CD14-positive monocyte (primary cell): ENCODE measurements around the gene ETS1. TPM values are rescaled to one million over a fixed set of nuclear protein-coding genes. Genes with fewer than 3 reads are reported as not detected.

ENCODE experiments used
- DNase-seq, 3 donors: peaks; one replicate each; pipeline ENCODE4 v3.0.0-alpha.2; 2011 to 2022
- H2AFZ ChIP-seq: 2 replicates; pipeline ENCODE4 v1.6.0; 2012; ENCODE audit warnings: mild to moderate bottlenecking, low read depth, low read length, inconsistent platforms; ENCODE audit not compliant: insufficient read depth, poor library complexity, severe bottlenecking
- H3K27ac ChIP-seq, 2 donors: 1 replicate in 1 of 2; 2 replicates in 1 of 2; pipeline ENCODE4 v1.5.1; 2012 to 2013; ENCODE audit warnings: low read length in 2 of 2, control low read depth in 1 of 2, inconsistent platforms in 1 of 2, low read depth in 1 of 2, mild to moderate bottlenecking in 1 of 2
- H3K27me3 ChIP-seq, 2 donors: one replicate each; pipeline versions ENCODE4 v1.6.0 to v1.6.1; 2011 to 2013; ENCODE audit warnings: low read length in 2 of 2; ENCODE audit not compliant: control insufficient read depth in 2 of 2, insufficient read depth in 2 of 2
- H3K36me3 ChIP-seq, 2 donors: replicated peaks in 1 of 2; 1 replicate in 1 of 2; 2 replicates in 1 of 2; pipeline versions ENCODE4 v1.5.1 to v1.6.1; 2012 to 2013; ENCODE audit warnings: low read length in 2 of 2, control low read depth in 1 of 2, inconsistent platforms in 1 of 2, mild to moderate bottlenecking in 1 of 2; ENCODE audit not compliant: insufficient read depth in 2 of 2, control insufficient read depth in 1 of 2
- H3K4me1 ChIP-seq, 2 donors: 1 replicate in 1 of 2; 2 replicates in 1 of 2; pipeline versions ENCODE4 v1.5.1 to v1.6.1; 2012 to 2013; ENCODE audit warnings: low read length in 2 of 2, control low read depth in 1 of 2, inconsistent platforms in 1 of 2, mild to moderate bottlenecking in 1 of 2, moderate library complexity in 1 of 2; ENCODE audit not compliant: insufficient read depth in 2 of 2, control insufficient read depth in 1 of 2
- H3K4me2 ChIP-seq: replicated peaks from 2 replicates; pipeline ENCODE3; 2012; ENCODE audit warnings: low read length, moderate library complexity, mild to moderate bottlenecking; ENCODE audit not compliant: poor library complexity, severe bottlenecking; ENCODE audit errors: extremely low read depth
- H3K4me3 ChIP-seq, 3 experiments: fragments of 200-600 bp in 1 of 3; sonication (generic) in 1 of 3; replicated peaks in 1 of 3; 1 replicate in 2 of 3; 2 replicates in 1 of 3; pipeline ENCODE4 v1.5.1; 2011 to 2013; ENCODE audit warnings: low read length in 3 of 3, mild to moderate bottlenecking in 3 of 3, control low read depth in 2 of 3, low read depth in 2 of 3, inconsistent platforms in 1 of 3, moderate library complexity in 1 of 3
- H3K79me2 ChIP-seq: 2 replicates; pipeline ENCODE4 v1.6.0; 2012; ENCODE audit warnings: mild to moderate bottlenecking, control low read depth, inconsistent platforms, low read length, moderate library complexity; ENCODE audit not compliant: insufficient read depth
- H3K9ac ChIP-seq: 2 replicates; pipeline ENCODE4 v1.6.0; 2017; ENCODE audit warnings: low read length, mild to moderate bottlenecking; ENCODE audit not compliant: insufficient read depth, poor library complexity, severe bottlenecking
- H3K9me3 ChIP-seq, 2 donors: replicated peaks in 1 of 2; 1 replicate in 1 of 2; 2 replicates in 1 of 2; pipeline versions ENCODE4 v1.5.1 to v1.6.1; 2012 to 2013; ENCODE audit warnings: low read length in 2 of 2, control low read depth in 1 of 2; ENCODE audit not compliant: control insufficient read depth in 1 of 2, insufficient read depth in 1 of 2
- H4K20me1 ChIP-seq: 2 replicates; pipeline ENCODE4 v1.6.0; 2012; ENCODE audit warnings: mild to moderate bottlenecking, low read length, control low read depth, moderate library complexity; ENCODE audit not compliant: insufficient read depth
- H3K27ac Mint-ChIP-seq, 7 donors: one replicate each; pipeline ENCODE4 v1.8.0; 2020; ENCODE audit warnings: mild to moderate bottlenecking in 7 of 7, mixed read lengths in 7 of 7, moderate library complexity in 6 of 7, inconsistent platforms in 2 of 7
- H3K27me3 Mint-ChIP-seq, 3 donors: one replicate each; pipeline ENCODE4 v1.8.0; 2021 to 2022; ENCODE audit warnings: low read depth in 3 of 3, mild to moderate bottlenecking in 3 of 3, mixed read lengths in 3 of 3, moderate library complexity in 3 of 3, inconsistent platforms in 1 of 3
- H3K36me3 Mint-ChIP-seq, 2 donors: one replicate each; pipeline ENCODE4 v1.8.0; 2020; ENCODE audit warnings: mixed read lengths in 2 of 2, inconsistent platforms in 1 of 2, mild to moderate bottlenecking in 1 of 2
- H3K4me1 Mint-ChIP-seq: one replicate; pipeline ENCODE4 v1.8.0; 2020; ENCODE audit warnings: mild to moderate bottlenecking, mixed read lengths
- H3K4me3 Mint-ChIP-seq, 2 donors: one replicate each; pipeline ENCODE4 v1.8.0; 2020; ENCODE audit warnings: mild to moderate bottlenecking in 2 of 2, mixed read lengths in 2 of 2, moderate library complexity in 1 of 2
- H3K9me3 Mint-ChIP-seq, 7 donors: one replicate each; pipeline ENCODE4 v1.8.0; 2020 to 2022; ENCODE audit warnings: mixed read lengths in 7 of 7, mild to moderate bottlenecking in 6 of 7, moderate library complexity in 6 of 7, inconsistent platforms in 2 of 7
- WGBS: methylation state at CpG from one replicate; pipeline ENCODE4 v1.1.5; 2013; ENCODE audit warnings: missing lambda C conversion rate; ENCODE audit not compliant: insufficient coverage; 5-methylcytosine and 5-hydroxymethylcytosine counted together
- intact Hi-C, 2 donors: fragments of 100-400 bp; cut with micrococcal nuclease; formaldehyde crosslinking; loops; one replicate each; pipeline versions ENCODE4 v1.15.0 to v1.15.1; 2023
- polyA plus RNA-seq, 3 donors: library from polyadenylated mRNA; depleted of rRNA in 1 of 3; unstranded in 2 of 3; stranded (reverse) in 1 of 3; fragments of 300-500 nt in 2 of 3; fragments of >200 nt in 1 of 3; fragmentation: Illumina TruSeq in 2 of 3; gene quantifications; 1 replicate in 2 of 3; 2 replicates in 1 of 3; pipeline ENCODE4 v1.2.3, GENCODE V29; 2012 to 2021
- TF ChIP-seq, protein P1 (sequence below): fragments of 200-600 bp; IDR thresholded peaks from one replicate; pipeline ENCODE4 v1.8.0; 2022; ENCODE audit warnings: antibody characterized with exemption, mild to moderate bottlenecking

ETS1 gene
- polyA plus RNA-seq, 3 donors: 0.67 to 1.6 (median 1.6) TPM

DNA sequence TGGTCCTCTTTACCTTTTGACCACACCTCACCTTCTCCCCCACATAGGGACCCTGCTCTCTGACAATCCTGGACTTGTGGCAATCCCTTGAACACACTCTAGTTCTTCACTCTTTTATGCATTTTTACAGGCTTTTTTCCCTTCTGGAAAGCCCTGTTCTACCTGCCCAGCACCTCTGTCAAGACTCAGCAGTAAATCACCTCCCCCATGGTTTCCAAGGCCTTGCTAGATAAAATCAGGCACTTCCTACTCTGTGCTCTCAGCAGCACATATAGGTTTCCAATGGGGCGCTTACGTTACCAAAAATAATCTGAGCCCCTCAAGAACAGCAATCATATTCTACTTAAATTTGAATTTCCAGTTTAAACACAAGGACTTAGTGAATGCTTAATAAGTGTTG, 53.9 kb downstream of the ETS1 start:
- no peaks in the 10 kb centered on the region for H3K79me2 ChIP-seq
- no peak overlapping the region for H3K4me2 ChIP-seq
- peaks cover 0 to 2% of the 10 kb centered on the region in 2 donors for H3K27me3 ChIP-seq
- H3K4me3 ChIP-seq: no peak overlapping the region
- H3K27ac ChIP-seq: no peak overlapping the region
- WGBS: no CpG with 5 or more reads among the region's 2 CpGs
- Mint-ChIP-seq H3K36me3 (no peaks in the 10 kb centered on the region), H3K27me3 (peaks cover 2 to 11% (median 4%) of the 10 kb centered on the region in 3 donors), H3K9me3 (peaks cover 0 to 2% (median 0%) of the 10 kb centered on the region in 7 donors), H3K4me3 (no peak overlapping the region), H3K4me1 (no peaks in the 10 kb centered on the region), H3K27ac (no peak overlapping the region)
- no peaks in the 10 kb centered on the region for H3K9me3 ChIP-seq
- H4K20me1 ChIP-seq: no peaks in the 10 kb centered on the region
- intact Hi-C loops: no loop called here
- H3K4me1 ChIP-seq: no peaks in the 10 kb centered on the region
- no peak overlapping the region for H2AFZ ChIP-seq
- no peak for DNase-seq
- H3K36me3 ChIP-seq: no peaks in the 10 kb centered on the region
- H3K9ac ChIP-seq: no peak overlapping the region
- TF ChIP-seq, protein P1, sequence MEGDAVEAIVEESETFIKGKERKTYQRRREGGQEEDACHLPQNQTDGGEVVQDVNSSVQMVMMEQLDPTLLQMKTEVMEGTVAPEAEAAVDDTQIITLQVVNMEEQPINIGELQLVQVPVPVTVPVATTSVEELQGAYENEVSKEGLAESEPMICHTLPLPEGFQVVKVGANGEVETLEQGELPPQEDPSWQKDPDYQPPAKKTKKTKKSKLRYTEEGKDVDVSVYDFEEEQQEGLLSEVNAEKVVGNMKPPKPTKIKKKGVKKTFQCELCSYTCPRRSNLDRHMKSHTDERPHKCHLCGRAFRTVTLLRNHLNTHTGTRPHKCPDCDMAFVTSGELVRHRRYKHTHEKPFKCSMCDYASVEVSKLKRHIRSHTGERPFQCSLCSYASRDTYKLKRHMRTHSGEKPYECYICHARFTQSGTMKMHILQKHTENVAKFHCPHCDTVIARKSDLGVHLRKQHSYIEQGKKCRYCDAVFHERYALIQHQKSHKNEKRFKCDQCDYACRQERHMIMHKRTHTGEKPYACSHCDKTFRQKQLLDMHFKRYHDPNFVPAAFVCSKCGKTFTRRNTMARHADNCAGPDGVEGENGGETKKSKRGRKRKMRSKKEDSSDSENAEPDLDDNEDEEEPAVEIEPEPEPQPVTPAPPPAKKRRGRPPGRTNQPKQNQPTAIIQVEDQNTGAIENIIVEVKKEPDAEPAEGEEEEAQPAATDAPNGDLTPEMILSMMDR: no peak

DNA sequence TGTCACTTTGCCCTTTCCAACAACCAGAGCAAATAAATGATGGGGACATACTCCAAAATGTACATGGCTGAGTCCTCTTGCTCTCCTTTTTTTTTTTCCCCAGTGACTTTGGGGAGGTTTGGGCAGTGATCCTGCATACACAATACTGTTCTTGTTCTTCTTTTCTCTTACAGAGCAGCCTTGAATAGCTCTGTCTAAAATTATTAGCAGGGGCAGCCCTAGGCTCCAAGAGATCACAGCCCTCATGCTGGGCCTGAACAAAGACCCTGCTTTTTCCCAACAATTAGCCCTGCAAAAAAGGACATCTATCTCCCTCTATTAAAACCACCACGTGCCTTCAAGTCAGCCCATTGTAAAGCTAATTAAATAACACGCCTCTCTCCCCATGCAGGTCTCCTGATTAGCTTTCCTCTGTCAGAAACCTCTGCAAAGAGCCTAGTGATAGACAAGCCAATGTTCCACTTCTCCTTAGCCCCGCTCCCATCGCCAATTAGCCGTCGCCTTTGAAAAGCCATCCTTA, 54.7 kb downstream of the ETS1 start:
- no peaks in the 10 kb centered on the region for H3K9me3 ChIP-seq
- peaks cover 2 to 11% (median 4%) of the 10 kb centered on the region in 3 donors for H3K27me3 Mint-ChIP-seq
- no peaks in the 10 kb centered on the region for H4K20me1 ChIP-seq
- H3K4me3 Mint-ChIP-seq: no peak overlapping the region
- H3K79me2 ChIP-seq: no peaks in the 10 kb centered on the region
- no peaks in the 10 kb centered on the region for H3K36me3 Mint-ChIP-seq
- no peak overlapping the region for H3K4me2 ChIP-seq
- WGBS: 97% methylated on average over 2 of the region's 6 CpGs
- H3K4me3 ChIP-seq: no peak overlapping the region
- no peak for DNase-seq
- peaks cover 7% of the 10 kb centered on the region for H3K4me1 Mint-ChIP-seq
- no peak overlapping the region for H3K27ac Mint-ChIP-seq
- intact Hi-C loops: no loop called here
- H3K4me1 ChIP-seq: peaks cover 5 to 8% of the 10 kb centered on the region in 2 donors
- no peak overlapping the region for H2AFZ ChIP-seq
- TF ChIP-seq, protein P1: no peak
- H3K36me3 ChIP-seq: no peaks in the 10 kb centered on the region
- H3K27me3 ChIP-seq: peaks cover 0 to 2% of the 10 kb centered on the region in 2 donors
- no peak overlapping the region for H3K9ac ChIP-seq
- H3K9me3 Mint-ChIP-seq: peaks cover 0 to 2% (median 0%) of the 10 kb centered on the region in 7 donors
- H3K27ac ChIP-seq: no peak overlapping the region
